CD8-positive, alpha-beta memory T cell (primary cell): Measurements from ENCODE around the gene SPRED1. TPM values are rescaled to one million over a fixed set of nuclear protein-coding genes. Genes with fewer than 3 reads are reported as not detected.
A peak's percentile ranks its signal among the peaks of the same experiment; 100 is the strongest.

ENCODE experiments used
- CTCF ChIA-PET: fragments of 350-600 bp; sonication (Branson Sonifier 250); formaldehyde crosslinking; loops from one replicate; lab custom pipeline; 2021; ENCODE audit warnings: antibody characterized with exemption; lab: Charles Lee
- POLR2A ChIA-PET: fragments of 350-600 bp; sonication (Branson Sonifier 250); formaldehyde crosslinking; loops from one replicate; lab custom pipeline; 2021; ENCODE audit warnings: antibody characterized with exemption; lab: Charles Lee
- DNase-seq, 5 donors: peaks; one replicate each; pipeline versions ENCODE4 v3.0.0 to v3.0.0-alpha.2; 2020 to 2022; ENCODE audit warnings: mixed read lengths in 1 of 5
- H3K27ac ChIP-seq: one replicate; pipeline ENCODE4 v1.7.0; 2013; ENCODE audit warnings: low read depth, mild to moderate bottlenecking, low read length, moderate library complexity
- H3K27me3 ChIP-seq: 2 replicates; pipeline ENCODE4 v1.7.0; 2013; ENCODE audit warnings: low read length, mild to moderate bottlenecking; ENCODE audit not compliant: insufficient read depth, poor library complexity, severe bottlenecking
- H3K36me3 ChIP-seq: 2 replicates; pipeline ENCODE4 v1.7.0; 2013; ENCODE audit warnings: mild to moderate bottlenecking, low read length, moderate library complexity; ENCODE audit not compliant: insufficient read depth
- H3K4me1 ChIP-seq: 2 replicates; pipeline ENCODE4 v1.7.0; 2013; ENCODE audit warnings: mild to moderate bottlenecking, low read length, moderate library complexity; ENCODE audit not compliant: insufficient read depth
- H3K4me3 ChIP-seq: 2 replicates; pipeline ENCODE4 v1.7.0; 2013; ENCODE audit warnings: mild to moderate bottlenecking, low read length
- H3K9me3 ChIP-seq: 2 replicates; pipeline ENCODE4 v1.7.0; 2013; ENCODE audit warnings: mild to moderate bottlenecking, low read length
- H3K27ac Mint-ChIP-seq, 8 donors: one replicate each; pipeline ENCODE4 v1.8.0; 2020 to 2021; ENCODE audit warnings: mixed read lengths in 8 of 8, mild to moderate bottlenecking in 6 of 8, inconsistent platforms in 3 of 8, moderate library complexity in 3 of 8
- H3K27me3 Mint-ChIP-seq, 2 donors: one replicate each; pipeline ENCODE4 v1.8.0; 2020 to 2021; ENCODE audit warnings: mixed read lengths in 2 of 2, mild to moderate bottlenecking in 1 of 2, moderate library complexity in 1 of 2
- H3K36me3 Mint-ChIP-seq, 3 donors: one replicate each; pipeline ENCODE4 v1.8.0; 2020 to 2021; ENCODE audit warnings: mixed read lengths in 3 of 3, inconsistent platforms in 1 of 3, mild to moderate bottlenecking in 1 of 3
- H3K4me1 Mint-ChIP-seq, 3 donors: one replicate each; pipeline ENCODE4 v1.8.0; 2020 to 2021; ENCODE audit warnings: mixed read lengths in 3 of 3, inconsistent platforms in 1 of 3, mild to moderate bottlenecking in 1 of 3
- H3K4me3 Mint-ChIP-seq, 7 donors: one replicate each; pipeline ENCODE4 v1.8.0; 2020 to 2021; ENCODE audit warnings: mixed read lengths in 7 of 7, mild to moderate bottlenecking in 6 of 7, moderate library complexity in 4 of 7, inconsistent platforms in 2 of 7
- H3K9me3 Mint-ChIP-seq, 5 donors: one replicate each; pipeline ENCODE4 v1.8.0; 2020 to 2022; ENCODE audit warnings: mixed read lengths in 5 of 5, mild to moderate bottlenecking in 3 of 5, moderate library complexity in 2 of 5, inconsistent platforms in 1 of 5
- polyA plus RNA-seq: library from polyadenylated mRNA; unstranded; fragments of 300-500 nt; fragmentation: Illumina TruSeq; gene quantifications from one replicate; pipeline ENCODE4 v1.2.3, GENCODE V29; 2021
- total RNA-seq, 2 experiments: library from RNA; stranded (reverse); gene quantifications; one replicate each; pipeline ENCODE4 v1.2.3, GENCODE V29; 2021

The SPRED1 gene
- total and polyA plus RNA-seq, 3 experiments from 2014 or later, result 0.35 to 1.4 (median 1.2) TPM

GRCh38 chr15:38374029-38374428, 121.4 kb downstream of the SPRED1 start:
- Histone ChIP-seq H3K4me1 (no peaks in the 10 kb centered on the region), H3K36me3 (no peaks in the 10 kb centered on the region), H3K9me3 (no peaks in the 10 kb centered on the region), H3K27me3 (no peaks in the 10 kb centered on the region), H3K4me3 (no peak overlapping the region), H3K27ac (no peak overlapping the region)
- H3K36me3 Mint-ChIP-seq, result no peaks in the 10 kb centered on the region
- H3K4me3 Mint-ChIP-seq, result no peak overlapping the region
- peaks cover 15 to 32% of the 10 kb centered on the region in 2 donors for H3K27me3 Mint-ChIP-seq
- POLR2A ChIA-PET, result no interaction called here
- H3K27ac Mint-ChIP-seq, result no peak overlapping the region
- CTCF ChIA-PET, result no interaction called here
- DNase-seq, result no peak
- H3K4me1 Mint-ChIP-seq, result no peaks in the 10 kb centered on the region
- H3K9me3 Mint-ChIP-seq, result no peaks in the 10 kb centered on the region

GRCh38 chr15:38374556-38374955, 121.9 kb downstream of the SPRED1 start:
- CTCF ChIA-PET, result no interaction called here

GRCh38 chr15:38376081-38376480, 123.4 kb downstream of the SPRED1 start:
- Histone ChIP-seq H3K27me3 (no peaks in the 10 kb centered on the region), H3K27ac (no peak overlapping the region), H3K9me3 (no peaks in the 10 kb centered on the region), H3K4me3 (no peak overlapping the region), H3K36me3 (no peaks in the 10 kb centered on the region), H3K4me1 (no peaks in the 10 kb centered on the region)
- DNase-seq, result no peak
- Mint-ChIP-seq H3K36me3 (peaks cover 0 to 1% (median 0%) of the 10 kb centered on the region in 3 donors), H3K4me1 (no peaks in the 10 kb centered on the region), H3K9me3 (peaks cover 0 to 2% (median 0%) of the 10 kb centered on the region in 5 donors), H3K4me3 (no peak overlapping the region), H3K27me3 (peaks cover 23 to 48% of the 10 kb centered on the region in 2 donors), H3K27ac (no peak overlapping the region)
- POLR2A ChIA-PET, result no interaction called here
- CTCF ChIA-PET, result interaction anchor here (1.2 kb wide), 1 partner anchor 13 kb away, joined by 3 read pairs; no protein-coding TSS in a partner anchor

More at GRCh38 chr15:38374556-38374955, 121.9 kb downstream of the SPRED1 start:
- Histone ChIP-seq H3K9me3 (no peaks in the 10 kb centered on the region), H3K27ac (no peak overlapping the region), H3K4me3 (no peak overlapping the region), H3K27me3 (no peaks in the 10 kb centered on the region), H3K4me1 (no peaks in the 10 kb centered on the region), H3K36me3 (no peaks in the 10 kb centered on the region)
- POLR2A ChIA-PET, result no interaction called here
- no peaks in the 10 kb centered on the region for H3K36me3 Mint-ChIP-seq
- peaks cover 17 to 38% of the 10 kb centered on the region in 2 donors for H3K27me3 Mint-ChIP-seq
- no peaks in the 10 kb centered on the region for H3K9me3 Mint-ChIP-seq
- no peak overlapping the region for H3K4me3 Mint-ChIP-seq
- no peaks in the 10 kb centered on the region for H3K4me1 Mint-ChIP-seq
- no peak overlapping the region for H3K27ac Mint-ChIP-seq
- DNase-seq, result no peak

- Mint-ChIP-seq H3K4me3 (no peak overlapping the region), H3K27ac (no peak overlapping the region), H3K4me1 (no peaks in the 10 kb centered on the region), H3K36me3 (peaks cover 0 to 1% (median 0%) of the 10 kb centered on the region in 3 donors), H3K9me3 (peaks cover 0 to 2% (median 0%) of the 10 kb centered on the region in 5 donors), H3K27me3 (peaks cover 29 to 56% of the 10 kb centered on the region in 2 donors)
- H3K4me1 ChIP-seq, result no peaks in the 10 kb centered on the region
- no peak overlapping the region for H3K4me3 ChIP-seq
- ChIA-PET POLR2A (no interaction called here), CTCF (no interaction called here)
- no peaks in the 10 kb centered on the region for H3K27me3 ChIP-seq
- no peak overlapping the region for H3K27ac ChIP-seq
- DNase-seq, result no peak
- H3K9me3 ChIP-seq, result no peaks in the 10 kb centered on the region
- H3K36me3 ChIP-seq, result no peaks in the 10 kb centered on the region
Observed at GRCh38 chr15:38377636-38378035, 125.0 kb downstream of the SPRED1 start.

- Mint-ChIP-seq H3K9me3 (peaks cover 0 to 2% (median 0%) of the 10 kb centered on the region in 5 donors), H3K36me3 (peaks cover 0 to 1% (median 0%) of the 10 kb centered on the region in 3 donors), H3K27ac (no peak overlapping the region), H3K4me3 (no peak overlapping the region), H3K4me1 (no peaks in the 10 kb centered on the region), H3K27me3 (peaks cover 29 to 57% of the 10 kb centered on the region in 2 donors)
- Histone ChIP-seq H3K27ac (no peak overlapping the region), H3K36me3 (no peaks in the 10 kb centered on the region), H3K4me1 (no peaks in the 10 kb centered on the region), H3K4me3 (no peak overlapping the region), H3K27me3 (no peaks in the 10 kb centered on the region), H3K9me3 (no peaks in the 10 kb centered on the region)
- DNase-seq, result no peak
- ChIA-PET CTCF (no interaction called here), POLR2A (no interaction called here)
Observed at GRCh38 chr15:38378161-38378560, 125.5 kb downstream of the SPRED1 start.

- no peaks in the 10 kb centered on the region for H3K4me1 Mint-ChIP-seq
- Histone ChIP-seq H3K4me3 (no peak overlapping the region), H3K4me1 (no peaks in the 10 kb centered on the region), H3K36me3 (no peaks in the 10 kb centered on the region), H3K27ac (no peak overlapping the region), H3K27me3 (no peaks in the 10 kb centered on the region), H3K9me3 (no peaks in the 10 kb centered on the region)
- peaks cover 2 to 42% of the 10 kb centered on the region in 2 donors for H3K27me3 Mint-ChIP-seq
- no peak overlapping the region for H3K4me3 Mint-ChIP-seq
- H3K36me3 Mint-ChIP-seq, result no peaks in the 10 kb centered on the region
- no peak overlapping the region for H3K27ac Mint-ChIP-seq
- DNase-seq, result peak; percentile 24 to 62 (median 32)
- POLR2A ChIA-PET, result no interaction called here
- CTCF ChIA-PET, result interaction anchor here (1.5 kb wide), 1 partner anchor 138 kb away, joined by 5 read pairs; no protein-coding TSS in a partner anchor
- peaks cover 0 to 3% (median 0%) of the 10 kb centered on the region in 5 donors for H3K9me3 Mint-ChIP-seq
Observed at GRCh38 chr15:38389924-38390542, 137.4 kb downstream of the SPRED1 start.

- ChIA-PET CTCF (no interaction called here), POLR2A (no interaction called here)
- H3K27ac Mint-ChIP-seq, result no peak overlapping the region
- no peaks in the 10 kb centered on the region for H3K4me1 Mint-ChIP-seq
- H3K9me3 Mint-ChIP-seq, result no peaks in the 10 kb centered on the region
- H3K4me3 Mint-ChIP-seq, result no peak overlapping the region
- Histone ChIP-seq H3K27ac (no peak overlapping the region), H3K27me3 (no peaks in the 10 kb centered on the region), H3K9me3 (no peaks in the 10 kb centered on the region), H3K36me3 (no peaks in the 10 kb centered on the region), H3K4me1 (no peaks in the 10 kb centered on the region), H3K4me3 (no peak overlapping the region)
- DNase-seq, result no peak
- H3K36me3 Mint-ChIP-seq, result no peaks in the 10 kb centered on the region
- peaks cover 7 to 46% of the 10 kb centered on the region in 2 donors for H3K27me3 Mint-ChIP-seq
Observed at GRCh38 chr15:38391191-38391590, 138.6 kb downstream of the SPRED1 start.

GRCh38 chr15:38398134-38398533, 145.5 kb downstream of the SPRED1 start:
- peaks cover 0 to 4% (median 0%) of the 10 kb centered on the region in 3 donors for H3K36me3 Mint-ChIP-seq
- Histone ChIP-seq H3K27me3 (no peaks in the 10 kb centered on the region), H3K9me3 (no peaks in the 10 kb centered on the region), H3K27ac (no peak overlapping the region), H3K36me3 (no peaks in the 10 kb centered on the region), H3K4me1 (no peaks in the 10 kb centered on the region), H3K4me3 (no peak overlapping the region)
- ChIA-PET CTCF (interaction anchor here (0.8 kb wide), 1 partner anchor 12 kb away, joined by 3 read pairs; no protein-coding TSS in a partner anchor), POLR2A (no interaction called here)
- DNase-seq, result no peak
- H3K27me3 Mint-ChIP-seq, result peaks cover 25 to 65% of the 10 kb centered on the region in 2 donors
- H3K9me3 Mint-ChIP-seq, result peaks cover 0 to 2% (median 0%) of the 10 kb centered on the region in 5 donors
- H3K4me3 Mint-ChIP-seq, result no peak overlapping the region
- no peak overlapping the region for H3K27ac Mint-ChIP-seq
- no peaks in the 10 kb centered on the region for H3K4me1 Mint-ChIP-seq
